PC-9 (cell line): ENCODE data around the gene ZDHHC14. TPM values are rescaled to one million over a fixed set of nuclear protein-coding genes. Genes with fewer than 3 reads are reported as not detected.

Experiments
- BruUV-seq: library from RNA; stranded (reverse); fragments of 400-500 nt; replicated peaks from 2 replicates; lab custom pipeline; 2021; lab: Mats Ljungman, UMichigan
- CTCF ChIA-PET: fragments of 300-600 bp; sonication (Branson Sonifier 250); formaldehyde crosslinking; loops from one replicate; lab custom pipeline; 2022; ENCODE audit warnings: antibody characterized with exemption; lab: Charles Lee
- POLR2A ChIA-PET: fragments of 300-600 bp; sonication (Branson Sonifier 250); formaldehyde crosslinking; loops from one replicate; lab custom pipeline; 2022; ENCODE audit warnings: antibody characterized with exemption; ENCODE audit not compliant: unreplicated experiment; lab: Charles Lee
- DNase-seq, 2 experiments: peaks; one replicate each; pipeline versions ENCODE4 v3.0.0 to v3.0.0-alpha.2; 2015 to 2022; ENCODE audit warnings: mixed read lengths in 1 of 2
- H2AFZ ChIP-seq: fragments of 200-600 bp; sonication (generic); 2 replicates; pipeline ENCODE4 v1.8.1; 2017; ENCODE audit warnings: antibody characterized with exemption
- H3F3A ChIP-seq: fragments of 200-600 bp; sonication (generic); 2 replicates; pipeline ENCODE4 v1.8.1; 2017; ENCODE audit warnings: antibody characterized with exemption, mild to moderate bottlenecking, low read depth; ENCODE audit not compliant: insufficient read depth
- H3K27ac ChIP-seq: fragments of 200-600 bp; sonication (generic); 2 replicates; pipeline ENCODE4 v1.6.1; 2016; ENCODE audit warnings: mixed run types
- H3K27me3 ChIP-seq: fragments of 200-600 bp; sonication (generic); 2 replicates; pipeline ENCODE4 v1.6.1; 2016; ENCODE audit warnings: low read depth, mixed run types; ENCODE audit not compliant: insufficient read depth
- H3K36me3 ChIP-seq: fragments of 200-600 bp; sonication (generic); 2 replicates; pipeline ENCODE4 v1.6.1; 2016; ENCODE audit warnings: low read depth, mixed run types
- H3K4me1 ChIP-seq: fragments of 200-600 bp; sonication (generic); replicated peaks from 2 replicates; pipeline ENCODE4 v1.6.1; 2016; ENCODE audit warnings: mixed run types; ENCODE audit not compliant: insufficient read depth
- H3K4me2 ChIP-seq: fragments of 200-600 bp; sonication (generic); 2 replicates; pipeline ENCODE4 v1.6.1; 2017; ENCODE audit warnings: mixed run types
- H3K4me3 ChIP-seq: fragments of 200-600 bp; sonication (generic); 2 replicates; pipeline ENCODE4 v1.6.1; 2016; ENCODE audit warnings: mixed run types
- H3K79me2 ChIP-seq: fragments of 200-600 bp; sonication (generic); 2 replicates; pipeline ENCODE4 v1.6.1; 2017; ENCODE audit warnings: low read depth, mixed run types
- H3K9me2 ChIP-seq: fragments of 200-600 bp; sonication (generic); 2 replicates; pipeline ENCODE4 v1.8.1; 2017; ENCODE audit warnings: mild to moderate bottlenecking; ENCODE audit not compliant: insufficient read depth
- H3K9me3 ChIP-seq: fragments of 200-600 bp; sonication (generic); 2 replicates; pipeline ENCODE4 v1.8.1; 2016; ENCODE audit warnings: low read depth; ENCODE audit not compliant: insufficient read depth
- H4K20me1 ChIP-seq: fragments of 200-600 bp; sonication (generic); 2 replicates; pipeline ENCODE4 v1.8.1; 2017; ENCODE audit not compliant: insufficient read depth
- EZH2 ChIP-seq: fragments of 200-600 bp; sonication (generic); IDR thresholded peaks from 2 replicates; pipeline ENCODE4 v1.8.0; 2017; ENCODE audit warnings: antibody characterized with exemption, low read depth
- intact Hi-C: fragments of 100-400 bp; cut with micrococcal nuclease; formaldehyde crosslinking; loops from one replicate; pipeline ENCODE4 v1.10.0; 2022; ENCODE audit not compliant: unreplicated experiment
- total RNA-seq: library from RNA; stranded (reverse); gene quantifications from 2 replicates; pipeline ENCODE4 v1.2.3, GENCODE V29; 2021
- TF ChIP-seq, protein P1 (sequence below): fragments of 200-600 bp; sonication (generic); conservative IDR thresholded peaks from 2 replicates; pipeline ENCODE4 v1.6.1; 2017; ENCODE audit warnings: mixed run types, antibody characterized with exemption, mild to moderate bottlenecking, moderate library complexity

Gene ZDHHC14
- total RNA-seq, 1 experiment from 2014 or later, result 5.6 TPM

DNA sequence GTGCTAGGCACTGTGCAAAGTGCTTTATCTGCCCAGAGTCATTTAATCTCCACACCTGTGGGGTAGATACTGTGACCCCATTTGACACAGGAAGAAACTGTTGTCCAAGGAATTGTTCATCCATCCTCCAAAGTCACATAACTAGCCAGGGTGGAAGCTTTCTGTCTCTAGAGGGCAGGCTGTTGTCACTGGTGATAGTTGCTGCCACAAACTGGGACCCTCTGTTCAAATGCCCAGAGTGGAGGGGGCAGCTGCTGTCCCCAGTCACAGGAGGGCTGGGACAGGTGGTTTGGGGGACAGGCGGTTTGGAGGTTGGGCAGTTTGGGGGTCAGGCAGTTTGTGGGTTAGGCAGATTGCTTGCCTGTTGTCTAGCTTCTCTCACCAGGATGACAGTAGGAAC is 41.6 kb upstream of the ZDHHC14 start:
- CTCF ChIA-PET, result no interaction called here
- intact Hi-C loops, result no loop called here
- no peak overlapping the region for H3K4me2 ChIP-seq
- H4K20me1 ChIP-seq, result no peaks in the 10 kb centered on the region
- no peak overlapping the region for H3K4me3 ChIP-seq
- no peaks in the 10 kb centered on the region for H3F3A ChIP-seq
- H2AFZ ChIP-seq, result no peak overlapping the region
- peaks cover 8% of the 10 kb centered on the region; the same call in 1 of the 2 replicates for H3K4me1 ChIP-seq
- no peak for DNase-seq
- BruUV-seq, result no TSS peak
- no peak overlapping the region for H3K27ac ChIP-seq
- H3K9me3 ChIP-seq, result no peaks in the 10 kb centered on the region
- H3K27me3 ChIP-seq, result no peaks in the 10 kb centered on the region
- no peaks in the 10 kb centered on the region for H3K9me2 ChIP-seq
- TF ChIP-seq EZH2, result no peak
- TF ChIP-seq, protein P1, sequence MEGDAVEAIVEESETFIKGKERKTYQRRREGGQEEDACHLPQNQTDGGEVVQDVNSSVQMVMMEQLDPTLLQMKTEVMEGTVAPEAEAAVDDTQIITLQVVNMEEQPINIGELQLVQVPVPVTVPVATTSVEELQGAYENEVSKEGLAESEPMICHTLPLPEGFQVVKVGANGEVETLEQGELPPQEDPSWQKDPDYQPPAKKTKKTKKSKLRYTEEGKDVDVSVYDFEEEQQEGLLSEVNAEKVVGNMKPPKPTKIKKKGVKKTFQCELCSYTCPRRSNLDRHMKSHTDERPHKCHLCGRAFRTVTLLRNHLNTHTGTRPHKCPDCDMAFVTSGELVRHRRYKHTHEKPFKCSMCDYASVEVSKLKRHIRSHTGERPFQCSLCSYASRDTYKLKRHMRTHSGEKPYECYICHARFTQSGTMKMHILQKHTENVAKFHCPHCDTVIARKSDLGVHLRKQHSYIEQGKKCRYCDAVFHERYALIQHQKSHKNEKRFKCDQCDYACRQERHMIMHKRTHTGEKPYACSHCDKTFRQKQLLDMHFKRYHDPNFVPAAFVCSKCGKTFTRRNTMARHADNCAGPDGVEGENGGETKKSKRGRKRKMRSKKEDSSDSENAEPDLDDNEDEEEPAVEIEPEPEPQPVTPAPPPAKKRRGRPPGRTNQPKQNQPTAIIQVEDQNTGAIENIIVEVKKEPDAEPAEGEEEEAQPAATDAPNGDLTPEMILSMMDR, result no peak; the same call in 1 of the 2 replicates
- no peaks in the 10 kb centered on the region for H3K36me3 ChIP-seq
- POLR2A ChIA-PET, result no interaction called here
- H3K79me2 ChIP-seq, result no peaks in the 10 kb centered on the region

GRCh38 chr6:157343732-157344131 is 37.3 kb upstream of the ZDHHC14 start:
- no peak overlapping the region for H3K27ac ChIP-seq
- POLR2A ChIA-PET, result interaction anchor here (0.6 kb wide), 1 partner anchor 21 kb away, joined by 5 read pairs; the partner anchor contains the start of gene TMEM242
- CTCF ChIA-PET, result no interaction called here
- no peaks in the 10 kb centered on the region for H3K79me2 ChIP-seq
- TF ChIP-seq, protein P1, result no peak
- no peak for TF ChIP-seq EZH2
- no peaks in the 10 kb centered on the region for H3K36me3 ChIP-seq
- no peak overlapping the region for H2AFZ ChIP-seq
- no peak overlapping the region for H3K4me3 ChIP-seq
- intact Hi-C loops, result no loop called here
- H3K9me3 ChIP-seq, result no peaks in the 10 kb centered on the region
- BruUV-seq, result no TSS peak
- no peaks in the 10 kb centered on the region for H3K4me1 ChIP-seq
- no peaks in the 10 kb centered on the region for H4K20me1 ChIP-seq
- H3K9me2 ChIP-seq, result no peaks in the 10 kb centered on the region
- H3K4me2 ChIP-seq, result no peak overlapping the region
- H3F3A ChIP-seq, result no peaks in the 10 kb centered on the region
- no peaks in the 10 kb centered on the region for H3K27me3 ChIP-seq
- DNase-seq, result peak in 1 of 2 experiments; percentile 23

GRCh38 chr6:157346373-157346772 is 34.6 kb upstream of the ZDHHC14 start:
- Histone ChIP-seq H3K79me2 (no peaks in the 10 kb centered on the region), H3K36me3 (no peaks in the 10 kb centered on the region), H3K27me3 (no peaks in the 10 kb centered on the region), H3K4me3 (no peak overlapping the region), H3K4me2 (no peak overlapping the region), H3K4me1 (no peaks in the 10 kb centered on the region), H3K9me2 (no peaks in the 10 kb centered on the region), H4K20me1 (no peaks in the 10 kb centered on the region), H3K9me3 (no peaks in the 10 kb centered on the region), H2AFZ (no peak overlapping the region), H3F3A (no peaks in the 10 kb centered on the region), H3K27ac (no peak overlapping the region)
- TF ChIP-seq, protein P1, result no peak
- no peak for TF ChIP-seq EZH2
- POLR2A ChIA-PET, result no interaction called here
- no TSS peak for BruUV-seq
- CTCF ChIA-PET, result no interaction called here
- intact Hi-C loops, result no loop called here
- DNase-seq, result no peak
